RKO (cell line): ENCODE results near the gene DNAJB2.
A peak's percentile ranks its signal among the peaks of the same experiment; 100 is the strongest.

Source experiments
- DNase-seq: peaks from one replicate; pipeline ENCODE4 v3.0.0-alpha.2; 2016; ENCODE audit warnings: low spot score

The DNAJB2 gene

GRCh38 chr2:219279151-219279915 lies at the start of gene DNAJB2:
TSS of gene DNAJB2 (plus strand) at chr2:219279366. CDS start at chr2:219279834, 468 bp downstream.
- peak; percentile 98 for DNase-seq

- peak; percentile 70 for DNase-seq
Observed at GRCh38 chr2:219230059-219230540, 49.1 kb upstream of the DNAJB2 start.

GRCh38 chr2:219234331-219234730 lies 44.8 kb upstream of the DNAJB2 start:
- DNase-seq, result no peak

GRCh38 chr2:219243291-219243761 lies 35.8 kb upstream of the DNAJB2 start:
- DNase-seq, result no peak

- DNase-seq, result peak; percentile 33
Observed at GRCh38 chr2:219244789-219245147, 34.4 kb upstream of the DNAJB2 start.

- DNase-seq, result peak; percentile 93
Observed at GRCh38 chr2:219245148-219245898, 33.8 kb upstream of the DNAJB2 start, which contains the start of the genes GLB1L and STK16. TSS of gene GLB1L (minus strand) at chr2:219245444. CDS start at chr2:219243573, 1,871 bp downstream. TSS of gene STK16 (plus strand) at chr2:219245479. CDS start at chr2:219246000, 521 bp downstream.

- DNase-seq, result no peak
Observed at GRCh38 chr2:219245899-219246230, 33.3 kb upstream of the DNAJB2 start.

- DNase-seq, result no peak
Observed at GRCh38 chr2:219246559-219246958, 32.6 kb upstream of the DNAJB2 start.

GRCh38 chr2:219247678-219248642 lies 31.2 kb upstream of the DNAJB2 start:
- DNase-seq, result no peak

GRCh38 chr2:219248845-219249202 lies 30.3 kb upstream of the DNAJB2 start:
- DNase-seq, result no peak

- peak; percentile 71 for DNase-seq
Observed at GRCh38 chr2:219249203-219249980, 29.8 kb upstream of the DNAJB2 start.

- no peak for DNase-seq
Observed at GRCh38 chr2:219250049-219250781, 29.0 kb upstream of the DNAJB2 start.

GRCh38 chr2:219251656-219252055 lies 27.5 kb upstream of the DNAJB2 start:
- DNase-seq, result no peak

GRCh38 chr2:219252084-219252483 lies 27.1 kb upstream of the DNAJB2 start:
- no peak for DNase-seq

GRCh38 chr2:219252570-219252899 lies 26.6 kb upstream of the DNAJB2 start:
- DNase-seq, result peak; percentile 35

GRCh38 chr2:219252900-219253752 lies 26.0 kb upstream of the DNAJB2 start, which contains the start of gene TUBA4B:
TSS of gene TUBA4B (plus strand) at chr2:219253243. CDS start at chr2:219253408, 165 bp downstream.
- peak; percentile 81 for DNase-seq

GRCh38 chr2:219253753-219254589 lies 25.2 kb upstream of the DNAJB2 start, which contains the start of gene TUBA4A:
TSS of gene TUBA4A (minus strand) at chr2:219253918. CDS start at chr2:219253858, 60 bp downstream.
- DNase-seq, result peak; percentile 86

GRCh38 chr2:219254590-219255201 lies 24.5 kb upstream of the DNAJB2 start:
- DNase-seq, result no peak
